ENCODE data around the gene SHISA5.

GRCh38 chr3:48505968-48506504 lies 2.1 kb upstream of the SHISA5 start:
- no peak for TF ChIP-seq CTCF (IDR thresholded peaks at IDR 0.05; ENCODE audit: poor library complexity)
- no peak for TF ChIP-seq EZH2phosphoT487 (IDR thresholded peaks at IDR 0.05; ENCODE audit: low read depth, severe bottlenecking, unreplicated experiment)
